Fibroblast of mammary gland (primary cell): Measurements from ENCODE around the gene DKC1.

Source experiments
- DNase-seq: peaks from one replicate; pipeline ENCODE4 v3.0.0-alpha.2; 2010; ENCODE audit warnings: low read depth
- H3K4me3 ChIP-seq: 2 replicates; pipeline ENCODE4 v1.5.1; 2011; ENCODE audit warnings: low read depth, mild to moderate bottlenecking, low read length, moderate library complexity; ENCODE audit not compliant: control insufficient read depth
- CTCF ChIP-seq: conservative IDR thresholded peaks from 2 replicates; pipeline ENCODE4 v1.5.1; 2011; ENCODE audit warnings: low read depth, low read length, inconsistent platforms; ENCODE audit not compliant: control insufficient read depth, insufficient read depth

Gene DKC1

DNA sequence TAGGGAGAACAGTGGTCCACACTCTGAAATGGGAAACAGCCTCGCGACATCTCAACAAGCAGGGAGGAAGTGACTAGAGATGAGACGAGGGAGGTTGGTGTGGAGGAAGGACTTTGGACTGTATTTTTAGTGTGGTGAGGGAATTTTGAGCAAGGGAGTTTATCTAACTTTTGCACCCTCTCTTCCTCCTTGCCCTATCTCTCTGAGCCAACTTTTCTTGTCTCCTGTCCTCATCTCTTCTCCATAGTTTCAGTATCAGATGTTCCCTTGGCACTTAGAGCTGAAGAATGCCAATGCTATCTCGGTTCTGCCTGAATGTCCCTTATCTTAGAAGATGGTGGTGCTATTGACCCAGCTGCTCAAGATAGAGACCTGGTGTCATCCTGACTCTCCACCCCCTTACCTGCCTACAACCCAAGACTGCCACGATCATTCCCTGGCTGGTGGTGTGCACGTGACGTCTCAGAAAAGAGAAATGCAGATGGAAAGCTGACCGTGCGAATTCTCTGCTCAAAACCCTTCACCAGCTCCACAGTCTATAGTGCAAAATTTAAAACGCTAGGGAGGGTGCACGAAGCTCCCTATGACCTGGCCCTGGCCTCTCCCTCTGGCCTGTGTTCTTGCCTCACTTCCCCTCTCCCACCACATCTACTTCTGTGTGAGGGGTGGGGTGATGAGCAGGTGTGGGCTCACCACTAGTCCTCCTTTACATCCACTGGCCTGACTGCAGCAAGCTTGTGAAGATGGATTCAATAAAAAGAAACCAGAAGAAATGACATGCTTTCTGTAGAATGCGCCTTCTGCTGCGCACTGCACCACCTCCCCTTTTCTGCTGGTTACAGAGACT is 21.7 kb downstream of the DKC1 start:
- TF ChIP-seq CTCF: no peak
- no peak overlapping the region for H3K4me3 ChIP-seq
- no peak for DNase-seq

GRCh38 chrX:154785716-154786115 is 23.1 kb downstream of the DKC1 start:
- no peak overlapping the region for H3K4me3 ChIP-seq
- no peak for TF ChIP-seq CTCF
- no peak for DNase-seq

GRCh38 chrX:154791467-154791866 is 28.8 kb downstream of the DKC1 start:
- no peak for DNase-seq
- H3K4me3 ChIP-seq: no peak overlapping the region
- TF ChIP-seq CTCF: no peak

GRCh38 chrX:154791939-154792338 is 29.3 kb downstream of the DKC1 start:
- DNase-seq: no peak
- H3K4me3 ChIP-seq: no peak overlapping the region
- no peak for TF ChIP-seq CTCF

- TF ChIP-seq CTCF: no peak
- DNase-seq: no peak
- H3K4me3 ChIP-seq: no peak overlapping the region
Measured at GRCh38 chrX:154793084-154793795, 30.6 kb downstream of the DKC1 start.

DNA sequence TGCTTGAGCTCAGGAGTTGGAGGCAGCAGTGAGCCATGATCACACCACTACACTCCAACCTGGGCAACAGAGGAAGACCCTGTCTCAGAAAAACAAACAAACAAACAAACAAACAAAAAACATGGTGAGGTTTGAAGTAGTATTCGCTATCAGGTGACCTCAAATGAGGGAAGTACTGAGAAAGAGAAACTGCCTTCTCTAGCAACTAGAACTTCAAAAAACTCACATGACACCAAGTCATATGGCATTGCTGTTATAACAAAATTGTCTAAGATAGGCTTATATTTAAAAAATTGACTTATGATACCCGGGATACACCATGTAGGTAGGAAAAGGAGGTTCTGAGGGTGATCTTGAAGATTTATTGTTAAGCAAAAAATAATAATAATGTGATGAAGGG is 32.4 kb downstream of the DKC1 start:
- no peak for DNase-seq
- TF ChIP-seq CTCF: no peak
- no peak overlapping the region for H3K4me3 ChIP-seq
